ENCODE measurements around the gene DBT.

GRCh38 chr1:100183370-100183769, 66.3 kb downstream of the DBT start:
- TF ChIP-seq CREB5 (CRISPR knock-in tag; IDR thresholded peaks at IDR 0.05; ENCODE audit: low read depth) (no peak), GLIS3 (CRISPR knock-in tag; IDR thresholded peaks at IDR 0.05) (no peak), ZNF8 (CRISPR knock-in tag; IDR thresholded peaks at IDR 0.05) (no peak), PATZ1 (CRISPR knock-in tag; IDR thresholded peaks at IDR 0.05; ENCODE audit: borderline replicate concordance) (no peak), ISL1 (CRISPR knock-in tag; IDR thresholded peaks at IDR 0.05) (no peak), CSDC2 (CRISPR knock-in tag; IDR thresholded peaks at IDR 0.05) (no peak), RARB (CRISPR knock-in tag; IDR thresholded peaks at IDR 0.05) (no peak), ZFP3 (CRISPR knock-in tag; IDR thresholded peaks at IDR 0.05) (no peak), ESRRG (CRISPR knock-in tag; IDR thresholded peaks at IDR 0.05) (no peak), ZC3H10 (CRISPR knock-in tag; IDR thresholded peaks at IDR 0.05) (no peak), BACH2 (CRISPR knock-in tag; IDR thresholded peaks at IDR 0.05; ENCODE audit: borderline replicate concordance) (no peak), POU6F1 (CRISPR knock-in tag; IDR thresholded peaks at IDR 0.05; ENCODE audit: borderline replicate concordance, low read depth) (no peak), OSR1 (CRISPR knock-in tag; IDR thresholded peaks at IDR 0.05) (no peak)

All from SK-N-SH treated with all-trans-retinoic acid at 6 μM for 48 hours (cell line).